Subcutaneous adipose tissue (tissue), 4 donors: ENCODE results near the gene INHBC. TPM values are rescaled to one million over a fixed set of nuclear protein-coding genes. Genes with fewer than 3 reads are reported as not detected.

Experiments used
- CTCF ChIP-seq: fragments of 450-650 bp; IDR thresholded peaks from one replicate; pipeline ENCODE4 v1.5.1; 2016; ENCODE audit warnings: low read depth, mild to moderate bottlenecking, control low read depth, antibody characterized with exemption, moderate library complexity
- total RNA-seq, 4 donors: library from RNA; depleted of rRNA; stranded (reverse); fragments of >200 nt; gene quantifications; one replicate each; pipeline ENCODE4 v1.1.0, GENCODE V29; 2016

INHBC gene
- total RNA-seq, 4 donors from 2014 or later = not detected

DNA sequence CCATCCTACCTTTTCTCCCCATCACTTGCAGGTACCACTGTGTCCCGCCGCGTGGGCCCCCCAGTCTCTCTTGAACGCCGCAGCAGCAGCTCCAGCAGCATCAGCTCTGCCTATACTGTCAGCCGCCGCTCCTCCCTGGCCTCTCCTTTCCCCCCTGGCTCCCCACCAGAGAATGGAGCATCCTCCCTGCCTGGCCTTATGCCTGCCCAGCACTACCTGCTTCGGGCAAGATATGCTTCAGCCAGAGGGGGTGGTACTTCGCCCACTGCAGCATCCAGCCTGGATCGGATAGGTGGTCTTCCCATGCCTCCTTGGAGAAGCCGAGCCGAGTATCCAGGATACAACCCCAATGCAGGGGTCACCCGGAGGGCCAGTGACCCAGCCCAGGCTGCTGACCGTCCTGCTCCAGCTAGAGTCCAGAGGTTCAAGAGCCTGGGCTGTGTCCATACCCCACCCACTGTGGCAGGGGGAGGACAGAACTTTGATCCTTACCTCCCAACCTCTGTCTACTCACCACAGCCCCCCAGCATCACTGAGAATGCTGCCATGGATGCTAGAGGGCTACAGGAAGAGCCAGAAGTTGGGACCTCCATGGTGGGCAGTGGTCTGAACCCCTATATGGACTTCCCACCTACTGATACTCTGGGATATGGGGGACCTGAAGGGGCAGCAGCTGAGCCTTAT lies 35.8 kb downstream of the INHBC start:
- no peak for TF ChIP-seq CTCF

- TF ChIP-seq CTCF = no peak
Measured at GRCh38 chr12:57470970-57471656, 36.5 kb downstream of the INHBC start.

- no peak for TF ChIP-seq CTCF
Measured at GRCh38 chr12:57471661-57472060, 37.1 kb downstream of the INHBC start.

DNA sequence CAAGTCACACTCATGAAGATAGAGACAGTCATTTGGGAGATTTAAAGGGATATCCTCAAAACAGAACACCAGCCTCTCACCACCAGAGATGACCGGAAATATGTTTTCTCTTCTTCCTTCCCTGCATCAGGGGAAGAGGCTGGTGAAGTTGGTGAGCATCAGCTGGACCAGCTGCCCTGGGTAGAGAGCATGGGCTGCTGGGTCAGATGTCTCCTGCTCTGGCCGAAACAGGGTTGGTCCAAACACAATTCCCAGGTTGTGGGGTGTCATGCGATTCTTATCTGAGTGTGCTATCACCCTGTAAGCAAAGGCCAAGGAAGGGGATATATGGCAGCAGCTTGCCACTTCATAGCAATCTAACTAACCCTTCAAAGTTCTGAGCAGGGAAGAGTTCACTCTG lies 37.8 kb downstream of the INHBC start:
- no peak for TF ChIP-seq CTCF

GRCh38 chr12:57473392-57473791 lies 38.8 kb downstream of the INHBC start:
- no peak for TF ChIP-seq CTCF

GRCh38 chr12:57473886-57474285 lies 39.3 kb downstream of the INHBC start:
- TF ChIP-seq CTCF = no peak

DNA sequence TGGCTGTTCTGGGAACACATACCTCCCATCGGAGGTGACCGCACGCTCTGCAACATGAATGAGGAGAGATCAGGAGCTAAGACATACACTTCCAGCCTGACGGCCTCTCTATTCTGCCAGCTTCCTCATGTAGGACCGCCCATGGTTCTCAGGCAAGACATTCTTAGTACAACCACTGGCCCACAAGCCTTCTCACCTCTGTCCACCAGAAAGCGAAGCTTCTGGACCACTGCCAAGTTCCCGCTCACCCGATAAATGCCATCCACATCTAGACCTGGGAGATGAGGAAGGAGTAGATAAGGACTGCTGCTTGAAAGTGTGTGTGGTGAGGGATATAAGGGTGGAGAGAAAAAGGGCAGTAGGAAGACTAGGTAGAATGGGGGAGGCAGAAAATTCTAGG lies 39.8 kb downstream of the INHBC start:
- no peak for TF ChIP-seq CTCF
